ENCODE data around the gene DNAJB9. TPM values are rescaled to one million over a fixed set of nuclear protein-coding genes. Genes with fewer than 3 reads are reported as not detected.

The DNAJB9 gene
- total and polyA plus RNA-seq, 2 of the 13 experiments (the other 11 are each of a cell fraction or from before 2014, with no cell fraction given) = 8.6 to 16.4 TPM

DNA sequence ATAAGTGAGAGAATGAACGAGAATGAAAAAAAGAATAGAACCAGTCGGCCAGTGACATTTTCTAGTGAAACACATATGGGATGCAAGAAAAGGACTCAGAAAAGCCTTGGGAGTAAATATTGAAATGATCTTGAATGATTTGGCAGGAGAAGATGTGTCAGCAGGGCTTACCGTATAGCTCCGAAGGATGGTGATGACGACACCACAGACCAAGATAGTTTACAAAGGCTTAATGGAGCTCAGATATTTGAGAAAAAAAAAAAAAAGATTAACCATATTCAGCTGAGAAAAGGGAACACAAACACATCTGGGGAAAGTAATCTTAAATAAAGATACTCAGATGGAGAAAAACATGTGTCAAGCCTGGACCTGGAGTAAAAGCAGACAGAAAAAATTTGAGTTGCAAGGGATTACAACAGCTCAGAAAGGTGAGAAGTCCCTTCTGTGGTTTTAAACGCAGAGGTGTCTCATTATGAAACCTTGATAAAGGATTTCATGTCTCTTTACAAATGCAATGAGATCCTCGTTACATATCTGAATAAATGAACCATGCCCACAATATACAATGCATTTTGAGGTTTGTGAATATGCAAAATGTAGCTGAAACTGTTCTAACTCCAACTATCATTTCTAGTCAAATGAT is 36.0 kb downstream of the DNAJB9 start:
- no peak overlapping the region for H3K4me3 ChIP-seq (replicated peaks in 1 of 3; ENCODE audit: insufficient read depth in 1 of 3, low read depth in 2 of 3, low read length in 3 of 3)
- 0 out of 5 replicates have a peak, but pooled peaks cover 0 to 4% of the 10 kb centered on the region in 2 experiments for H3K27me3 ChIP-seq (ENCODE audit: control insufficient read depth in 1 of 2, insufficient read depth in 2 of 2, low read length in 2 of 2)
- peaks cover 6% of the 10 kb centered on the region for H3K4me1 ChIP-seq (ENCODE audit: insufficient read depth, low read length)
- H3K27ac ChIP-seq (ENCODE audit: extremely low read length, insufficient read depth, low read length) = no peak overlapping the region
- no TSS peak for BruUV-seq (replicated peaks)
- H3K4me2 ChIP-seq (ENCODE audit: low read depth, low read length) = no peak overlapping the region
- TF ChIP-seq CREB1 (IDR thresholded peaks at IDR 0.05) (peak; percentile 38; the same call in 1 of the 2 replicates), CREB1 (CRISPR knock-in tag; IDR thresholded peaks at IDR 0.05) (no peak), ZNF264 (CRISPR knock-in tag; IDR thresholded peaks at IDR 0.05) (no peak)
- POLR2A ChIA-PET = no interaction called here
- WGBS (ENCODE audit: low lambda C conversion rate) = 27% methylated on average over 7 of the region's 7 CpGs
- intact Hi-C loops (cut with micrococcal nuclease; ENCODE audit: unreplicated experiment) (no loop called here), in situ Hi-C loops (cut with HindIII; ENCODE audit: extremely low pct_ligation_motif_present, low pct_unique_long_range_greater_than_20kb) (loop anchor here (25.0 kb wide), 1 partner anchor 1482 kb away; no protein-coding TSS in a partner anchor)
- ATAC-seq = no peak
- no peaks in the 10 kb centered on the region for H4K20me1 ChIP-seq (ENCODE audit: insufficient read depth, low read length)
- FAIRE-seq = no peak
- no peaks in the 10 kb centered on the region for H3K36me3 ChIP-seq (replicated peaks in 1 of 2; ENCODE audit: control insufficient read depth in 1 of 2, insufficient read depth in 2 of 2, low read length in 2 of 2)
- no peak for DNase-seq (ENCODE audit: low spot score)
- no peak overlapping the region for H2AFZ ChIP-seq (ENCODE audit: low read length)
- no peak overlapping the region for H3K9ac ChIP-seq (ENCODE audit: insufficient read depth, low read depth, low read length)
- H3K79me2 ChIP-seq (ENCODE audit: insufficient read depth, low read length) = no peaks in the 10 kb centered on the region
- CTCF ChIA-PET (ENCODE audit: low intra/inter-chr PET ratio, low total read pairs) = no interaction called here
- no peaks in the 10 kb centered on the region for H3K9me3 ChIP-seq (ENCODE audit: low read length)

GRCh38 chr7:108609643-108610042 is 40.0 kb downstream of the DNAJB9 start:
- no peak for ATAC-seq
- BruUV-seq (replicated peaks) = no TSS peak
- intact Hi-C loops (cut with micrococcal nuclease; ENCODE audit: unreplicated experiment) = loop anchor here (5.0 kb wide), 1 partner anchor 198 kb away; no protein-coding TSS in a partner anchor

More at GRCh38 chr7:108609643-108610042, 40.0 kb downstream of the DNAJB9 start:
- no peak for DNase-seq (ENCODE audit: low spot score)
- H3K4me1 ChIP-seq (ENCODE audit: insufficient read depth, low read length) = peaks cover 21% of the 10 kb centered on the region
- no peak overlapping the region for H3K9ac ChIP-seq (ENCODE audit: insufficient read depth, low read depth, low read length)
- no peaks in the 10 kb centered on the region for H3K9me3 ChIP-seq (ENCODE audit: low read length)
- no peaks in the 10 kb centered on the region for H3K79me2 ChIP-seq (ENCODE audit: insufficient read depth, low read length)
- no peaks in the 10 kb centered on the region for H3K27me3 ChIP-seq (ENCODE audit: control insufficient read depth in 1 of 2, insufficient read depth in 2 of 2, low read length in 2 of 2)
- no peak overlapping the region for H2AFZ ChIP-seq (ENCODE audit: low read length)
- in situ Hi-C loops (cut with HindIII; ENCODE audit: extremely low pct_ligation_motif_present, low pct_unique_long_range_greater_than_20kb) = loop anchor here (25.0 kb wide), 1 partner anchor 1478 kb away; no protein-coding TSS in a partner anchor
- WGBS (ENCODE audit: low lambda C conversion rate) = 3% methylated on average over 2 of the region's 2 CpGs
- H3K4me3 ChIP-seq (replicated peaks in 1 of 3; ENCODE audit: insufficient read depth in 1 of 3, low read depth in 2 of 3, low read length in 3 of 3) = no peak overlapping the region
- FAIRE-seq = no peak
- no peaks in the 10 kb centered on the region for H3K36me3 ChIP-seq (replicated peaks in 1 of 2; ENCODE audit: control insufficient read depth in 1 of 2, insufficient read depth in 2 of 2, low read length in 2 of 2)
- POLR2A ChIA-PET = no interaction called here
- no peaks in the 10 kb centered on the region for H4K20me1 ChIP-seq (ENCODE audit: insufficient read depth, low read length)
- CTCF ChIA-PET (ENCODE audit: low intra/inter-chr PET ratio, low total read pairs) = no interaction called here
- no peak overlapping the region for H3K4me2 ChIP-seq (ENCODE audit: low read depth, low read length)
- TF ChIP-seq DPF2 (CRISPR knock-in tag; IDR thresholded peaks at IDR 0.05; ENCODE audit: borderline replicate concordance, low read depth) = no peak
- no peak for TF ChIP-seq ATF3 (CRISPR knock-in tag; IDR thresholded peaks at IDR 0.05)
- no peak for TF ChIP-seq BRCA1 (CRISPR knock-in tag; IDR thresholded peaks at IDR 0.05)
- TF ChIP-seq NBN (conservative IDR thresholded peaks at IDR 0.05) = no peak
- no peak for TF ChIP-seq TSC22D2 (CRISPR knock-in tag; IDR thresholded peaks at IDR 0.05; ENCODE audit: borderline replicate concordance)
- H3K27ac ChIP-seq (ENCODE audit: extremely low read length, insufficient read depth, low read length) = no peak overlapping the region
